ENCODE data around the gene TMEM11. TPM values are rescaled to one million over a fixed set of nuclear protein-coding genes. Genes with fewer than 3 reads are reported as not detected.

TMEM11 gene
- polyA plus RNA-seq, 4 donors = 17.6 to 24.9 (median 22.3) TPM

DNA sequence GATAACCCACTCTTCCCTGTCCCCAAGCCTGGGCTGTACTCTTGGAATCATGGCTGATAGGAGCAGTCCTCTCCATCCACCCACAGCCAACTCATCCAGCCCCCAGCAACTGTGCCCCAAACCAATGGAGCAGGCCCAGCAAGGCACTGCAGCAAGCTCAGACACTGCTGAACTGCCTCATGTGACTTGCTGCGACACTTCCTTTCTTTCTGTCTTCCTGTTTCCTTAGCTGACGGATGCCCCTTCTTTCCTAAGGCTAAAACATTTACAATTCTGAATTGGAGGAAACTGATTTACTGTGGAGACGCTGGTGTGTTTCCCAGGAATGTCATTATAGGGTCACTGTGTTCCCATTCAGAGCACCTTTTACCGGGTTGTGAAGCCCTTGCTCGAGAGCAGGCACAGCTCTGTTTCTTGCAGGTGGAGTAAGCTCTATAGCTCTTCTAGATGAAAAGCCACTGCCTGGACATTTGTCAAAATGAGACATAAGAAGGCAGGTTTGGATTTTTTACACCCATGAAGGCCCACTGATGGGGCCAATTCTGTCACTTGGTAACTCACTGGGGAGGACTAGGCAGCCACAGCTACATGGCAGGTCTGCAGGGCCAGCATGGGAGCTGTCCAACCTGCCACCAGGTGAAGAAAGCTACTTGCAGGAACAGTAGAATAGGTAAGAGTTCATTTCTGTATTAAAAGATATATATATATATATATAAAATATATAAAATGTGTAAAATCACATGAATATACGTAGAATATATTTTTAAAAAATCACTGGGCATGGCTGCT lies 27.4 kb downstream of the TMEM11 start:
- DNase-seq (ENCODE audit: low read depth in 4 of 4, low spot score in 3 of 4) = no peak

DNA sequence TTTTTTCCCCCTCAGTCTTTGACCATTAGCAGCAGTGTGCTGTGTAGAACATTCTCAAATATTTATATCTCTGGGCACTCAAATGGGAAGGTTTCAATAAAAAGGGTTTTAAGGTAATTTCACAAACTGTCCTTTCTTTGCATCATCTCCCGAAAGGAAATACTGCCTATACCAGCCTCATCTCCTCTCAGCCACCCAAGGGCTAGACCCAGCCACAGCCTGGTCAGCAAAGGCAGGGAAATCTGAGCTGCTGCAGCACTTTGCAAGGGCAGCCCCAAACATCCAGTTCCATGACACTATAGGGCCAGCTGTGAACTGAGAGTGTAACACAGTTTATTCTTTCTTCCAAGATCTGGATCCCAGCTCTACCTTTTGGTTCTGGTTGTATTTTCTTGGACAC lies 28.9 kb downstream of the TMEM11 start:
- DNase-seq (ENCODE audit: low read depth in 4 of 4, low spot score in 3 of 4) = no peak

DNA sequence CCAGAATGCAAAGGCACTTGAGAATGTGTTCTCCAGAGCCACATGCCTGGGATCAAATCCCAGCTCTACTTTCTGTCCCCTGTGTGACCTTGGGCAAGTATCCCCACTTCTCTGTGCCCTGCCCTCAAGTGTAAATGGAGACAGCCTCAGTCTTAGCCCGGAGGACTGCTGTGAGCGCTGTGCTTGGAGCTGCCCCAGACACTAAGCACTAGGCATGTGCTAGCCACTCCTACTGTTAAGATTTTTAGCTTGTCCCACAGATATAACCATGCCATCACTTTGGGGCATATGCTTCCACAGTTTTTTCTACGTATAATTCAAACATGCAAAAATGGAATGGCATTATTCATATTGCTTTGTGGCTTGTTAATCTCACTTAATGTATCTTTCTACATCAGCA lies 29.4 kb downstream of the TMEM11 start:
- DNase-seq (ENCODE audit: low read depth in 4 of 4, low spot score in 3 of 4) = no peak

DNA sequence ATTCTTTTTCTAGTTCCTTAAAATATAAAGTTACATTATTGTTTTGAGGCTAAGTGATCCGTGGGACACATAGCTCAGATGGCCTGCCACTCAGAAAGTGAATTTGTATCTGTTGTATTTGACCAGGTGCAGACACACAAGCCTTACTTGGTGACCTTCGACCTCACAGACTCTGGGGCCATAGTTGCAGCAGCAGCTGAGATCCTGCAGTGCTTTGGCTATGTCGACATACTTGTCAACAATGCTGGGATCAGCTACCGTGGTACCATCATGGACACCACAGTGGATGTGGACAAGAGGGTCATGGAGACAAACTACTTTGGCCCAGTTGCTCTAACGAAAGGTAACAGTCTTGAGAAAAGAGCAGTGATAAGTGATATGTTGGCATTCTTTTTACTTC lies 30.5 kb downstream of the TMEM11 start:
- DNase-seq (ENCODE audit: low read depth in 4 of 4, low spot score in 3 of 4) = no peak

DNA sequence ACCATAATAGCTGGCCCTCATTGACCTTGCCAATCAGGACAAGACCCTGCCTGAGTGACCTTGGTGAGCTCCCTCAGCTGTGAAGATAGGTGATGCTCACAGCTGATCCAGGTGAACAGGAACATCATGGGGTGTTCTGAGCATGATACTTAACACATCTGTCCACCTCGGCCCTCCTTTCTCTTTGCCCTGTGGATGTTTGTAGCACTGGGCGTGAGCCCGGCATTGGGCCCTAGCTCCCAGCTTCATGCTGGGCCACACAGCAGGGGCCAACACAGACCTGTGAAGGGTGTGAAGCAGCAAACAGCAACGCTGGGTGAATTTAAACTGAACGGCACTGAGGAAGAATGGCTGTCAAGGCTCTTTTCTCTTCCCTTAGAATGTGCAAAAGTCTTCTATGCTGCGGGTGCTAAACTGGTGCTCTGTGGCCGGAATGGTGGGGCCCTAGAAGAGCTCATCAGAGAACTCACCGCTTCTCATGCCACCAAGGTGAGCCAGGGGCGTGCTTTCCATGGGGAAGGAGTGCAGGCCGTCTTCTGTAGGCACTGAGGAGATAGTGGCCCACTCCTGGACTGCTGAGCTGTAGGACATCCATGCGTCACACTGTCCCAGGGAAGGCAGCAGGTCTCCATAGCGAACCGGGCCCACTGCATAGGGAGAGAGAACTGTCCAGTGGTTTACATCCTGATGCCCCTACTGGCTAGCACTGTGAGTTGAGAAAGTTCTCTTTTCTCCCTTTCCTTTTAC lies 35.9 kb downstream of the TMEM11 start:
- DNase-seq (ENCODE audit: low read depth in 4 of 4, low spot score in 3 of 4) = no peak

DNA sequence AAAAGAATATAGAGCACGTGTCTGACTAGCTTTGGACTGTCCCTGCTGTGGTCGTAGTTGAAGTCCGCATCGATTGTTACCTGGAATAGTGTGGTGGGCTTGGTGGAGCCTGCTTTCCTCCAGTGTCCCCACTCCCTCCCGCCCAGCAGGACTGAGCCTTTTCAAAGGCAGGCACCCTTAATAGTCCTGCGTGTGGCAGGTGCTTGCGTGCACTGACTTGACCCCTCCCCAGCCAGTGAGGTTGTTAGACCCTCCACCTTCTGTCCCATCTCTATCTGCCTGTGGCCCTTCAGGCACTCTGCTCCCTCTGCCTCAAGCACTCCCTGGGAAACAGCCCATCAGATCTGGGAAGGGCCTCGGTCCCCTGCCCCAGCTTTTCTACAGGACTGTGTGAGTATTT lies 36.6 kb downstream of the TMEM11 start:
- DNase-seq (ENCODE audit: low read depth in 4 of 4, low spot score in 3 of 4) = no peak

DNA sequence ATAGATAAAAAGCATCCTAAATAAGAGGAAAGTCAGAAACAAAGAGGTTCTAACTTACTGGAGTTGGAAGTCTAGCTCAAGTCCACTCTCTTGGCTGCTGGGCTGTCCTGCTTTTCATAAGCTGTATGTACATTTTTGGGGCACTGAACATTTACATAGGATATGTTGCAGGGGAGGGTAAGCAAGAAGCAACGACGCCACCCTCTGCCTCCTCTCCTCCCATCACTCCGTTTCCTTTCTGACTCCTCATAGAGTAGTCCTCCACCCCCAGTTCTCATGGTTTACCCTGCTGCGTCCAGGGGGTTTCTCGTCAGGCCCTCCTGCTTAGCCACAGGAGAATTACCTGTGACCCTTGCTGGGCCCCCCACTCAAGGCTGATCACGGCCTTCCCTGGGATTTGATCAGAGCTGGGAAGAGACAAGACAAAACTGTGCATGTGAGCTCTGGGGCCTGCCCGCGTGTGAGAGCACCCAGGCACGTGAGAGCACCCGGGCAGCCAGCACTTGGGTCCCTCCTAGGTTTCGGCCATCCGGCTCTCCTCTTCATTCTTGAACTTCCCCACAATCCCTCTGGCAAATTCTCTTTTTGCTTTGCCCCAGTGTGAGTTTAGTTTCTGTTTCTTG lies 37.1 kb downstream of the TMEM11 start:
- DNase-seq (ENCODE audit: low read depth in 4 of 4, low spot score in 3 of 4) = no peak

DNA sequence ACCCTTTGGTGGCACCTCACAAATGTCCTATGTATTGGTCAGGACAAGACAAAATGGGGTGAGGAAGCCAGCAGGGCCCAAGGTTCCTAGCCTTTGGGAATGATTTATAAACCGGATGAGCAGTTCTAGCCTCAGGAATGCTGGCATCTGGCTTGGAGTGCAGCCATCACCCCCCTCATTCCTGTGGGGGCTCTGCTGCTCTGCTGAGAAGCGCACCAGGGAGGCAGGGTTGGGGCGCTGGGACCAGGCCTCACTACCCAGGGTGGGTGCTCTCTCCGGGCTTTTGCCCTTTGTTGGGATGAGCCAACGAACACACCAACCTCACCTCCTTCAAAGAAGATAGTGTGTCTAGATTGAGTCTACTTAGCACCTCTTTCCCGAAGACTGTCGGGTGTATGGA lies 39.2 kb downstream of the TMEM11 start:
- DNase-seq (ENCODE audit: low read depth in 4 of 4, low spot score in 3 of 4) = no peak

DNA sequence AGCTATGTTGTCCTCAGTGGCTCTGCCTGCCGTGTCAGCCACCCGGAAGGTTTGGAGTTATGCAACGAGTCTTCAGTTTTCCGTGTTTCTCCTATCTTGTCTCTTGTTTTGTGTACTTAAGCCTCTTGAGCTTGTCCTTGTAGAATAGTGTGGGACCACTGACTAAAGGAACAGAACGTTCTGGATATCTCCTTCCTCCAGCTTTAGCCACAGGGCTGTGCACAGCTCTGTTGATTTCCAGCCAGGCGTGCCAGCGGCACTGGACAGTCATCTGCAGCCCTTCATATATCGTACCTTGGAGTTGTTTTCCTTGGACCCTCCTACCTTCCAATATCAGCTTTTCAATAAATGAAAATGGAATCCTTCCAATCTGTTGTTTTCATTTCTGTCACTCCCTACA lies 39.8 kb downstream of the TMEM11 start:
- DNase-seq (ENCODE audit: low read depth in 4 of 4, low spot score in 3 of 4) = no peak

DNA sequence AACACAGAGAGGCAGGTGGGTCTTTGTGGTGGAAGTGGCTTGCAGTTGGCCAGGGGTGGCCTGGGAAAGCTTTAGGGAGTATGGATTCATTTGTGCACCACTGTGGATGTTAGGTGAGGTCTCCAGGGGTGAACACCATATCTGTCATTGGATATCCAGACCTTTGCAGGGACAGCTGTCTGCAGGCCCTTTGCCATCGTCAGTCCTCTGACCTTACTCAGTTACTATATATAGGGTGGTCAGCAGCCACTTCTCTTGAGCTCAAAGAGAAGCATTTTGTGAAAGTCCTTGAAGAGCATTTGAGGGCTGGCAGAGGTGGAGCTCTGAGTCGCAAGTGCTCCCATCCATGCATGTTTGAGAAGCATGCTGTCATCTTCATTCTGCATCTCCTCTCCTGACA lies 40.4 kb downstream of the TMEM11 start:
- DNase-seq (ENCODE audit: low read depth in 4 of 4, low spot score in 3 of 4) = no peak

DNA sequence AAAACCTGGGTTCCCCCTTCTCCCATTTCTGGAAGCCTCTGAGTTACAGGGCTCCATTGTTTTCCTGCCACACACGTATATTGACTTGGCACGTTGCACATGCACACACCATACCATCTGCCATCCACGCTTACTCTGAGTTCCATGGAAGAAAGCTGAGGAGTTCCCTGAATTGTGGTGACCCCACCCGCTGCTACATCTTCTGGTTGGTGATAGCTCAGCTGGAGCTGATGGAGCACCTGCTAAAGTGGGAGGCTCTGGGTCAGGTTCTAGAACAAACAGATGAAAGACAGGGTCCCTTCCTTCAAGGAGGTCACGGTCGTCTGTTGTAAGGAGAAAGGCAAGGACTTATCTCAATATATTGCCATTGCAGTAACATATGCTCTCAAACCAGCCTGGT lies 41.1 kb downstream of the TMEM11 start:
- DNase-seq (ENCODE audit: low read depth in 4 of 4, low spot score in 3 of 4) = no peak

DNA sequence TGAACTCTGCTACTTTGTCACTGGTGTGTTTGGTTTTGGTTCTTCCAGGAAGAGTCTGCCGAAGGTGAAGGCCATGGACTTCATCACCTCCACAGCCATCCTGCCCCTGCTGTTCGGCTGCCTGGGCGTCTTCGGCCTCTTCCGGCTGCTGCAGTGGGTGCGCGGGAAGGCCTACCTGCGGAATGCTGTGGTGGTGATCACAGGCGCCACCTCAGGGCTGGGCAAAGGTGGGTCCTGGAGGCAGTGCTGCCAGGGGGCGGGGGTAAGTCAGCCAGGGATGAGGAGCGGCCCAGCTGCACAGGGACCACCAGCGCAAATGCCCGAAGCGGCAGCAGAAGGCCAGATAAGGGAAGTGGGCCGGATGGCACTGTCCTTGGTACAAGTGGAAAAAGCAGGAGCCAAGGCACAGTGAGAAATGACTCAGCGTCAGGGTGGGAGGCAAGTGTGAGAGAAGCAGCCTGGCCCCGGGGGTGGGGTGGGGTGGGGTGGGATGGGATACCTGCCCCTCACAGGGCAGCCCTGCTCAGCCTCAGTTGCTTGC lies 41.9 kb downstream of the TMEM11 start:
- DNase-seq (ENCODE audit: low read depth in 4 of 4, low spot score in 3 of 4) = no peak

DNA sequence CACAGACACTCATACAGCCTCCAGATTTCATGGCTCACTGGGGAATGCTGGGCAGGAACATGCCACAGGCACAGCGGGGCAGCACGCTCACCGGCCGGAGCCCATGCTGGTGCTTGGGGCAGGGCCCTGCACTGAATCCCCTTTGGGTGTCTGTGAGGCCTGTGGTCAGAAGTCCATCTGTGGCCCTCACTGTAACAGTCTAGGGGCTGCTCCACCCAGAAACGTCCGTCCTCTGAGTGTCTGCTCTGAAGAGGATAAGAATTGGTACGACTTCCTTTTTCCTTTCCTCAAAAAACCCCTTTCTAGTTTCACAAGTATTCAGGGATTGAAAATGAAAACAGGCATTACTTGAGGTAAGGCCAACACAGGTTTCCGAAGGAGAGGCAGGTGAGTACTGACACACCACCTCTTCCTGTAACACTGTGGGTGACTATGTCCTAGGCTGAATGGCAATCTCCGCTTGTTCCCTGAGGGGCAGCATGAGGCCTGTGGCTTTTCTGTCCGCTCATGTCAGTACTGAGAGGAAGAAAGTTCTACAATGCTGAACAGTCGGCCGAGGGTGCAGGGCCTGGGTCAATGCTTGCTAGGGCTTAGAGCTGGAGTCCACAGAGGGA lies 42.5 kb downstream of the TMEM11 start:
- no peak for DNase-seq (ENCODE audit: low read depth in 4 of 4, low spot score in 3 of 4)

DNA sequence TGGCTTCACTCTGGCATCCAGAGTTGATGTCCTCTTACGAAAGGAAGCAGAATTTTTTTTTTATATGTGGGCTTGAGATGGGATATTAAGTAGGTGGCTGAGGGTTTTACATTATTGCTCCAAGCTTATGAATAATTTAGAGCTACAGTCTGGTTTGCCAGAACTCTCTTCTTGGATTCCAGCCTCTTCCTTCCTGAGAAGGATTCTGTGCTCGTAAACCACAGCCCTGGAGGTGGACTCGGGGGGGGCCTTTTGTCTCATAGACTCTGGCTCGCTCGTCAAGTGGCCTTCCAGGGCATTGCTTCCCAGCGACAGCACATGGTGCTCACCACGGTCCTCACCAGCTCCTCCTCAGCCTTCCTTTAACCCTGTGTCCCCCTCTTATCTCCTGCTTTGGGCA lies 43.2 kb downstream of the TMEM11 start:
- DNase-seq (ENCODE audit: low read depth in 4 of 4, low spot score in 3 of 4) = no peak

DNA sequence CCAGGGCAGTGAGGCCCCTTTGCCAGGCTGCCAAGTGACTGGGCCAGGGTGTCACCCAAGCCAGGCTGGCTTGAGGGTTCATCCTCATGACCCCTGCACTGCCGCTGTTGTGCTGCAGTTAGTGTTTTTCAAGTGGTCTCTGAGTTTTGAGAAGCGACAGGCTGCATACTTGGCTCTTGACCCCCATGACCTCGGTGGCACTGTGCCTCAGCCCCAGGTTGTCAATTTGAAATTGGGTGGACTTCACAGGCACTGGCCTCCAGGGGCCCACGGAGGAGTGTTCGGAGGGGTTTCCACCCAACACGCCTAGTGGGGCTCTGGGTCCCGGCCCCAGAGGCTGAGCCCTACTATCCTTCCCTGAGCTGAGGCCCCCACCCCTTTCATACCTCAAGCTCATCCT lies 44.5 kb downstream of the TMEM11 start:
- no peak for DNase-seq (ENCODE audit: low read depth in 4 of 4, low spot score in 3 of 4)

DNA sequence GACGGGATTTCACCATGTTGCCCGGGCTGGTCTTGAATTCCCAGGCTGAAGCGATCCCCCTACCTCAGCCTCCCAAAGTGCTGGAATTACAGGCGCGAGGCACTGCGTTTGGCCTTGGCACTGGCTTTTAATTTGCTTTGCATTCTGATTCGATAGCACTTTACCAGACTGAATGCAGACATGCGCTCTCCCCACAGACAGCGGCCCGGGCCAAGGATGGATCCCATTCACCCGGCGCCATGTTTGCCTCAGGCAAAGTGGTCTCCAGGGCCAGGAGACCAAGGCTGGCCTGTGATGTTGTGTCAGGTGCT lies 45.5 kb downstream of the TMEM11 start:
- DNase-seq (ENCODE audit: low read depth in 4 of 4, low spot score in 3 of 4) = no peak

DNA sequence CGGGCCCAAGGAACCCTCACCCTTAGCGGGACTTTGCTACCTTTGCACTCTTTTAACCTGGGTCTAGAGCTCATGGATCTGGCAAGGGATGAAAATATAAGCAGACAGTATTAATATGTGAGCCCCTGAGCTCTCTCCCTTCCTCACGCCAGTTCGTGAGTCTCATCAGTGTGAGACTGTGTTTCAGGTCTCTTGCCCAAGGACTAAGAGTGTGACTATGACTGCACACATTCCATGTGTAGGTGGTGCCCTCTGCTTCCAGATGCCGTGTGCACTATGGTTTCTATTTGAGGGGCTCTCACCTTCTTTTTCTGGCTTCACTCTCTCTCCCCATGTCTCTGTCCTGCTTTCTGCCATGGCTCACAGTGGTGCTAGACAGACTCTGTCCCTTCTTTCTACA lies 46.7 kb downstream of the TMEM11 start:
- no peak for DNase-seq (ENCODE audit: low read depth in 4 of 4, low spot score in 3 of 4)

DNA sequence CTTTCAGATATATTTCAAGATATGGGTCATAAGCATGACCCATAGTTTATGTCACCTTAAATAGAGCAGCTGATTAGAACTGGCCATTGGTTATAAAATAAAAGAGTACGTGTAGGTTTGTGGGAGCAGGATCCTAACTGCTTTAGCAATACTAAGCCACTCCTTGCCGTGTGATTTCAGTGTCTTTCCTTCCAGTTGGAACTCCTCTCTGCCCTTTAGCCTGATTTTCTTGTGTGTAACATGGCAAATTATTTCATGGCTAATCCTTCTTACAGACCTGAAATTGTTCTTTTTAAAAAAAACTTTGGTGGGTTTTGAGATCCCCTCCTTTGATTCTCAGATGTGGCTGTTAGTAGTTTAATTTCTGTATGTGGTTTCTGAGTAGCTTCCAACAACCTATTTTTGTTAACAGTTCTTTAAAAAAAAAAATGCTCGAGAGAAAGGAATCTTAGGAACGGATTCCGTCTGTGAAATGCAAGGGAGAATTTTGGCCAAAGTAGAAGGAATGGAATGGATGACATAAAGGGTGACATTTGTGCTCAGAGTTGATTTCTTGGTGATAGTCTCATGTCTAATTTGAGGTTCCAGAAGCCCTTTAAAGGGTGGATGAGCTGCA lies 47.3 kb downstream of the TMEM11 start:
- DNase-seq (ENCODE audit: low read depth in 4 of 4, low spot score in 3 of 4) = no peak

DNA sequence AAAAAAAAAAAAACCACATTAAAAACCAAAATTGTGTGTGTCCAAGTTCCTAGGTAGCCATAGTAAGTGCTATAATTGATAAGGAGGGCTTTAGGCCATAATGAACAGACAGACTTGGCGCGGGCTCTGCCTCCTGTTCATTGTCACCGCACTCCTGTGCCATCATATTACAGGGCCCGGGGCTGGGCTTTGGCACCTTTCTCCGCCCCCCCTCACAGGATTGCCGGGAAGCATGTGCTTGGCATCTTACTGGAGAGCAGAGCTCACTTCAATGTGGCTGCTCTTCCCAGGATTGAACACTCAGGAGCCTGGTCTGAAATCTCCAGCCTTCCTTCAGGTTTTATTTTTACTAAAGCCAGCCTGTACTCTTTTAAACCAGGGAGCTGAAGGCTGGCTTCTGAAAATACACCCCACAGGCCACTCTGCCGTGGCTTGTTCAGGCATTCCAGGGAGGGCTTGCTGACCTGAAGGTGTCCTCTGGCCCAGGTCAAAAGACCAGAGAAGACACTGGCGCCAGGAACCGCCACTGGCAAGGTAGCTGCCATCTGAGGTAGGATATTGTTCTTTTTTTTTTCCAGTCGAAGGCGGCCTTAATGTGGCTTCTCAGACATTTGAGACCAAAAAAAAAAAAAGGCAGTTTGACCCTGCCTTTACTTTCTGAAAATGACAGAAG lies 47.9 kb downstream of the TMEM11 start:
- no peak for DNase-seq (ENCODE audit: low read depth in 4 of 4, low spot score in 3 of 4)

DNA sequence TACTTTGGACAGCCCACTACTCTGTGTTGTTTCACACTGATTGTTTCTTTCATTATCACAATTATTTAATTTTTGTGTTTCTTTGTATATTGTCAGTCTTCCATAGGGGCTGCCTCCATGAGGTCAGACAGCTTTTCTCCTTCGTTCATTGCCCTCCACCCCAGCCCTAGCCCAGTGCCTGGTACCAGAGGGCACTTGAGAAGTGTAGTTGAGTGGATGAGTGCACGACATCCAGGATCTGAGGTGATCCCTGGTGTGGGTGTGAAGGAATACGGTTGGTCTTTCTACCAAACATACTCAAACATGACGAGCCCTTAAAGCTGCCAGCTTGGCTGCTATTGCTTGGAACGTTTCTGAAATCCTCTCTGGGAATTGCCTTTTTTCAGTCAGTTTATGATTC lies 49.3 kb downstream of the TMEM11 start:
- no peak for DNase-seq (ENCODE audit: low read depth in 4 of 4, low spot score in 3 of 4)
